ENCODE results near the gene RTP5. TPM values are rescaled to one million over a fixed set of nuclear protein-coding genes. Genes with fewer than 3 reads are reported as not detected.
A peak's percentile ranks its signal among the peaks of the same experiment; 100 is the strongest.
"Not testable (repeated sequence)": the region's sequence is repeated elsewhere in the genome, so short reads cannot be mapped to it uniquely, and the experiment has no call there.

RTP5 gene
- total RNA-seq, 1 experiment from 2014 or later: not detected

DNA sequence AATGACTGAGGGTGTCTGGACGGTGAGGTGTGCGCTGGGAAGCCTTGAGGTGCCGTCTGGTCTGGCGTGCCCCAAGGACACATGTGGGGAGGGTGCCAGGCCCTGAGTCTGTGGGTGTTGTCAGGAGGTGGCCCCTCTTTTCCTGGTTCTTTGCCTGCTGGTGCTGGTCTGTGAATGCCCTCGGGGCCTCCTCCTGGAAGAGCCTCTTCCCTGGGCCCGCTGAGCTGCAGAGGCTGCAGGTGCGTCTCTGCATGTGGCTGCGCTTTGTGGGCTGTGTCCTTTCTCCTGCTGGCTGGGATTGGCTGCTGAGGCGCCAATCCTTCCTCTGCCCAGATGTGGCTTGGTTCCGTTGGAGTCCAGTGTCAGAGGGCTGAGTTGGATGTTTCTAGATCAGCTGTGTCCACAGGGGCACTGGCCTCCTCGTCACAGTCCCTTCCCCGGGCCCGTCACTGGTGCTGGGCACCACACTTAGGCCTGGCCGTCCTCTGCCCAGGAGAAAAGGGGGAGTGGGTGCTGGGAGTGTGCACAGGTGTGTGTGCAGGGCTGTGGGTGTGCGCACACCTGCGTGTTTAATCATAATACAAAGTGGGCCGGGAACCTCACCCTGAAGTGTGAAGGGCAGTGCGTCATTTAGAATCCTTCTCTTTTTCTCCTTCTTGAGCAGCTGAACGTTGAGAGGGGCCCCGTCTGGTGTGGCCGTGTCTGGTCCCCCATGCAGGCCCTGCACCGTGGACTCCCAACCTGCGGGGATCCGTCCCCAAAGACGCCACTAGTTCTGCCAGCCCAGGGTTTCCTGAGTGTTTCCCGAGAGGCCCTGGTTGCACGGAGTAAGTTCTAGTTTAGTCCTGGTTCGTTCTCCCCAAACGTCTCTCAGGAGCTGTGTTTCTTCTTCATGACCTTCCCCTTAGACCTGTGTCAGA lies 35.5 kb downstream of the RTP5 start:
- Histone ChIP-seq H3K4me3 (ENCODE audit: low read depth, low read length, poor library complexity, severe bottlenecking) (no peak overlapping the region), H3K9me3 (ENCODE audit: low read depth, low read length, poor library complexity, severe bottlenecking) (no peaks in the 10 kb centered on the region), H3K36me3 (ENCODE audit: insufficient read depth, low read length, poor library complexity, severe bottlenecking) (peaks cover 3% of the 10 kb centered on the region), H3K4me1 (ENCODE audit: insufficient read depth, low read length, poor library complexity, severe bottlenecking) (no peaks in the 10 kb centered on the region), H3K27ac (ENCODE audit: low read depth, low read length, poor library complexity, severe bottlenecking) (peak overlapping the region; percentile 30), H3K27me3 (replicated peaks; ENCODE audit: insufficient read depth, low read depth, low read length, poor library complexity) (no peaks in the 10 kb centered on the region)
- CTCF ChIA-PET: no interaction called here
- BruUV-seq (replicated peaks): no TSS peak
- POLR2A ChIA-PET (ENCODE audit: low non-redundant PET): no interaction called here
- DNase-seq (ENCODE audit: low spot score): no peak
- TF ChIP-seq, protein P1, sequence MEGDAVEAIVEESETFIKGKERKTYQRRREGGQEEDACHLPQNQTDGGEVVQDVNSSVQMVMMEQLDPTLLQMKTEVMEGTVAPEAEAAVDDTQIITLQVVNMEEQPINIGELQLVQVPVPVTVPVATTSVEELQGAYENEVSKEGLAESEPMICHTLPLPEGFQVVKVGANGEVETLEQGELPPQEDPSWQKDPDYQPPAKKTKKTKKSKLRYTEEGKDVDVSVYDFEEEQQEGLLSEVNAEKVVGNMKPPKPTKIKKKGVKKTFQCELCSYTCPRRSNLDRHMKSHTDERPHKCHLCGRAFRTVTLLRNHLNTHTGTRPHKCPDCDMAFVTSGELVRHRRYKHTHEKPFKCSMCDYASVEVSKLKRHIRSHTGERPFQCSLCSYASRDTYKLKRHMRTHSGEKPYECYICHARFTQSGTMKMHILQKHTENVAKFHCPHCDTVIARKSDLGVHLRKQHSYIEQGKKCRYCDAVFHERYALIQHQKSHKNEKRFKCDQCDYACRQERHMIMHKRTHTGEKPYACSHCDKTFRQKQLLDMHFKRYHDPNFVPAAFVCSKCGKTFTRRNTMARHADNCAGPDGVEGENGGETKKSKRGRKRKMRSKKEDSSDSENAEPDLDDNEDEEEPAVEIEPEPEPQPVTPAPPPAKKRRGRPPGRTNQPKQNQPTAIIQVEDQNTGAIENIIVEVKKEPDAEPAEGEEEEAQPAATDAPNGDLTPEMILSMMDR (conservative IDR thresholded peaks at IDR 0.05; ENCODE audit: low read depth, low read length): no peak
- no peak for TF ChIP-seq EZH2 (IDR thresholded peaks at IDR 0.05; ENCODE audit: borderline replicate concordance, low read depth, low read length, poor library complexity, severe bottlenecking)
- intact Hi-C loops (cut with micrococcal nuclease; ENCODE audit: unreplicated experiment): no loop called here

GRCh38 chr2:241905716-241906377 lies 36.3 kb downstream of the RTP5 start:
- no peak for DNase-seq (ENCODE audit: low spot score)
- POLR2A ChIA-PET (ENCODE audit: low non-redundant PET): no interaction called here
- Histone ChIP-seq H3K9me3 (ENCODE audit: low read depth, low read length, poor library complexity, severe bottlenecking) (no peaks in the 10 kb centered on the region), H3K36me3 (ENCODE audit: insufficient read depth, low read length, poor library complexity, severe bottlenecking) (peaks cover 3% of the 10 kb centered on the region), H3K4me1 (ENCODE audit: insufficient read depth, low read length, poor library complexity, severe bottlenecking) (no peaks in the 10 kb centered on the region), H3K27me3 (replicated peaks; ENCODE audit: insufficient read depth, low read depth, low read length, poor library complexity) (no peaks in the 10 kb centered on the region), H3K4me3 (ENCODE audit: low read depth, low read length, poor library complexity, severe bottlenecking) (no peak overlapping the region), H3K27ac (ENCODE audit: low read depth, low read length, poor library complexity, severe bottlenecking) (no peak overlapping the region)
- no TSS peak for BruUV-seq (replicated peaks)
- TF ChIP-seq EZH2 (IDR thresholded peaks at IDR 0.05; ENCODE audit: borderline replicate concordance, low read depth, low read length, poor library complexity, severe bottlenecking): no peak
- intact Hi-C loops (cut with micrococcal nuclease; ENCODE audit: unreplicated experiment): no loop called here
- CTCF ChIA-PET: no interaction called here

DNA sequence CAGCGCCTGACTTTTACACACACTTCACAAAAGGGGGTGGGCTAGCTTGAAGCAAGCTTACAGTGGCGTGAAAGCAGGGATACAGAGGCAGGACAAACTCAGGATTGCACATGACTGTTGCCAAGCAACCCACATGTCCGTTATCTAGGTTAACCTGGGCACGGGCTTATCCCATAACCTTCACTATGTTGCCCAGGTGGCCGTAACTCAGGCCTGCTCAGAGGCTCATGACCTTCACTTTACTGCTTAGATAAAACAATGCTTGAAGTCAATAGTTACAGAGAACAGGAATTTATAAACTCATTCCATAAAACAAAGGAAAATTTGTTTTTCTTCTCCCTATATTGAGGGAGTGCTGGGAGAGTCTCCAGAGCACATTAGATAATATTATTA lies 36.8 kb downstream of the RTP5 start:
- POLR2A ChIA-PET (ENCODE audit: low non-redundant PET): not testable (repeated sequence)

DNA sequence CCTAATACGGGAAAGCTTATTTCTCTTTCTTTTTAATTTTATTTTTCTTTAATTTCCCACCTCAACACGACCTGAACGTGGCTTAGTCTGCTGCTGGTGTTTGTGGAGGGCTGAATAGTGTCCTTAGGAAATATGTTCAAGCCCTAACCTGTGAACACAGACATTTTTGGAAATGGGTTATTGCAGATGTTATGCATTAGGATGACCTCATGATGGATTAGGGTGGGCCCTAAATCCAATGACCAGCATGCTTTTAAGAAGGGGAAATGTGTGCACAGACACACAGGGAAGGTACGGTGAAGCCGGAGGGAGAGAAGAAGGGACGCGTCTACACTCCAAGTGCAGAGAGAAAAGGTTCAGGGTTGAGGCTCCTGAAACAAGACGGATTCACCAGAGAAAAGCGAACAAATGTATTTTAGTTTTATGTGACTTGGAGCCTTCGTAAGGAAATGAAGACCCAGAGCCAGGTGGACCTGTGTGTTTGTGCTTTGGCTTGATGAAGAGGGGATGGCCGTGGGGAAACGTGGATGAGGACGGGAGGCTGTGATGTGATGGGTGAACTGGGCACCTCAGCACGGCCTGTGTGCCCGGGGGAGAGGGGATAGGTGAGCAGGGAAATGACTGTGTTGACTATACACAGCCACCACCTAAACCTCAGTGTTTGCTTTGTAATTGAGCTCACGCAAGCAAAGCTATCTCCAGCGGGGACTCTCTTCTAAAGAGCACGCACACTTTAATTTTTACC lies 37.5 kb downstream of the RTP5 start:
- TF ChIP-seq, protein P1 (conservative IDR thresholded peaks at IDR 0.05; ENCODE audit: low read depth, low read length): no peak
- no peak for TF ChIP-seq EZH2 (IDR thresholded peaks at IDR 0.05; ENCODE audit: borderline replicate concordance, low read depth, low read length, poor library complexity, severe bottlenecking)
- H3K36me3 ChIP-seq (ENCODE audit: insufficient read depth, low read length, poor library complexity, severe bottlenecking): peaks cover 3% of the 10 kb centered on the region
- CTCF ChIA-PET: no interaction called here
- intact Hi-C loops (cut with micrococcal nuclease; ENCODE audit: unreplicated experiment): no loop called here
- H3K4me3 ChIP-seq (ENCODE audit: low read depth, low read length, poor library complexity, severe bottlenecking): no peak overlapping the region
- no peak overlapping the region for H3K27ac ChIP-seq (ENCODE audit: low read depth, low read length, poor library complexity, severe bottlenecking)
- H3K27me3 ChIP-seq (replicated peaks; ENCODE audit: insufficient read depth, low read depth, low read length, poor library complexity): no peaks in the 10 kb centered on the region
- no peaks in the 10 kb centered on the region for H3K4me1 ChIP-seq (ENCODE audit: insufficient read depth, low read length, poor library complexity, severe bottlenecking)
- no peak for DNase-seq (ENCODE audit: low spot score)
- no peaks in the 10 kb centered on the region for H3K9me3 ChIP-seq (ENCODE audit: low read depth, low read length, poor library complexity, severe bottlenecking)
- POLR2A ChIA-PET (ENCODE audit: low non-redundant PET): no interaction called here
- BruUV-seq (replicated peaks): no TSS peak

More for the DNA sequence above, 36.8 kb downstream of the RTP5 start:
- BruUV-seq (replicated peaks); DNase-seq (ENCODE audit: low spot score); H3K27ac ChIP-seq (ENCODE audit: low read depth, low read length, poor library complexity, severe bottlenecking); H3K27me3 ChIP-seq (replicated peaks; ENCODE audit: insufficient read depth, low read depth, low read length, poor library complexity); CTCF ChIA-PET; H3K4me1 ChIP-seq (ENCODE audit: insufficient read depth, low read length, poor library complexity, severe bottlenecking); H3K4me3 ChIP-seq (ENCODE audit: low read depth, low read length, poor library complexity, severe bottlenecking); H3K9me3 ChIP-seq (ENCODE audit: low read depth, low read length, poor library complexity, severe bottlenecking); H3K36me3 ChIP-seq (ENCODE audit: insufficient read depth, low read length, poor library complexity, severe bottlenecking); intact Hi-C loops (cut with micrococcal nuclease; ENCODE audit: unreplicated experiment): not testable (repeated sequence)

DNA sequence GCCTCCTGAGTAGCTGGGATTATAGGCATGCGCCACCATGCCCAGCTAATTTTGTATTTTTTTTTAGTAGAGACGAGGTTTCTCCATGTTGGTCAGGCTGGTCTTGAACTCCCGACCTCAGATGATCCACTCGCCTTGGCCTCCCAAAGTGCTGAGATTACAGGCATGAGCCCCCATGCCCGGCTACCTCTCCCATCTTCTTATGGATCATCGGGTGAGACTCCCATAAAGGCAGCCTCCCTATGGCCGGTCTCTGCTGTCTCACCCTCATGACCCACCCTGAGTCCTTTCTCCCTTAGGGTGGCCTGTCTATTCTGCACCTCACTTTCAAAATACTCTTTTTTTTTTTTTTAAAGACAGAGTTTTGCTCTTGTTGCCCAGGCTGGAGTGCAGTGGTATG lies 38.3 kb downstream of the RTP5 start:
- POLR2A ChIA-PET (ENCODE audit: low non-redundant PET); H3K4me1 ChIP-seq (ENCODE audit: insufficient read depth, low read length, poor library complexity, severe bottlenecking); H3K27ac ChIP-seq (ENCODE audit: low read depth, low read length, poor library complexity, severe bottlenecking); CTCF ChIA-PET; H3K27me3 ChIP-seq (replicated peaks; ENCODE audit: insufficient read depth, low read depth, low read length, poor library complexity); H3K4me3 ChIP-seq (ENCODE audit: low read depth, low read length, poor library complexity, severe bottlenecking); H3K36me3 ChIP-seq (ENCODE audit: insufficient read depth, low read length, poor library complexity, severe bottlenecking); BruUV-seq (replicated peaks); intact Hi-C loops (cut with micrococcal nuclease; ENCODE audit: unreplicated experiment); DNase-seq (ENCODE audit: low spot score); H3K9me3 ChIP-seq (ENCODE audit: low read depth, low read length, poor library complexity, severe bottlenecking): not testable (repeated sequence)
